T-helper 2 cell treated with Interferon-gamma antibody and Interleukin-4, amounts not matched to agents 5 μg/mL and 100 μg/mL, for 36 hours (primary cell): ENCODE data around the gene PROX1.

Experiments
- DNase-seq: peaks from one replicate; pipeline ENCODE4 v3.0.0; 2021; ENCODE audit warnings: low spot score
- H3K27ac Mint-ChIP-seq: one replicate; pipeline ENCODE4 v1.8.0; 2021; ENCODE audit warnings: mild to moderate bottlenecking, mixed read lengths
- H3K27me3 Mint-ChIP-seq: one replicate; pipeline ENCODE4 v1.8.0; 2021; ENCODE audit warnings: low read depth, mixed read lengths
- H3K36me3 Mint-ChIP-seq: one replicate; pipeline ENCODE4 v1.8.0; 2021; ENCODE audit warnings: low read depth, mixed read lengths
- H3K4me1 Mint-ChIP-seq: one replicate; pipeline ENCODE4 v1.8.0; 2021; ENCODE audit warnings: low read depth, mixed read lengths
- H3K4me3 Mint-ChIP-seq: one replicate; pipeline ENCODE4 v1.8.0; 2022; ENCODE audit warnings: mild to moderate bottlenecking, moderate library complexity, mixed read lengths
- H3K9me3 Mint-ChIP-seq: one replicate; pipeline ENCODE4 v1.8.0; 2021; ENCODE audit warnings: mixed read lengths

Gene PROX1

GRCh38 chr1:213997772-213998107 is 10.0 kb downstream of the PROX1 start:
- H3K9me3 Mint-ChIP-seq = no peaks in the 10 kb centered on the region
- H3K36me3 Mint-ChIP-seq = no peaks in the 10 kb centered on the region
- H3K27me3 Mint-ChIP-seq = peaks cover 12% of the 10 kb centered on the region

GRCh38 chr1:213998785-213999184 is 11.0 kb downstream of the PROX1 start:
- no peak overlapping the region for H3K27ac Mint-ChIP-seq

More at GRCh38 chr1:213997772-213998107, 10.0 kb downstream of the PROX1 start:
- Mint-ChIP-seq H3K27ac (no peak overlapping the region), H3K4me3 (no peak overlapping the region), H3K4me1 (no peaks in the 10 kb centered on the region)
- no peak for DNase-seq

GRCh38 chr1:213999732-214000131 is 12.0 kb downstream of the PROX1 start:
- no peaks in the 10 kb centered on the region for H3K36me3 Mint-ChIP-seq
- H3K4me3 Mint-ChIP-seq = no peak overlapping the region
- no peak overlapping the region for H3K27ac Mint-ChIP-seq

More at GRCh38 chr1:213998785-213999184, 11.0 kb downstream of the PROX1 start:
- Mint-ChIP-seq H3K9me3 (no peaks in the 10 kb centered on the region), H3K27me3 (peaks cover 7% of the 10 kb centered on the region), H3K4me1 (no peaks in the 10 kb centered on the region), H3K36me3 (no peaks in the 10 kb centered on the region), H3K4me3 (no peak overlapping the region)
- no peak for DNase-seq

GRCh38 chr1:214002060-214002459 is 14.3 kb downstream of the PROX1 start:
- Mint-ChIP-seq H3K4me3 (no peak overlapping the region), H3K27ac (no peak overlapping the region), H3K36me3 (no peaks in the 10 kb centered on the region), H3K4me1 (no peaks in the 10 kb centered on the region), H3K27me3 (peaks cover 6% of the 10 kb centered on the region), H3K9me3 (no peaks in the 10 kb centered on the region)
- no peak for DNase-seq

More at GRCh38 chr1:213999732-214000131, 12.0 kb downstream of the PROX1 start:
- H3K9me3 Mint-ChIP-seq = no peaks in the 10 kb centered on the region
- no peak for DNase-seq
- H3K4me1 Mint-ChIP-seq = no peaks in the 10 kb centered on the region
- peaks cover 4% of the 10 kb centered on the region for H3K27me3 Mint-ChIP-seq

GRCh38 chr1:214002472-214002871 is 14.7 kb downstream of the PROX1 start:
- Mint-ChIP-seq H3K9me3 (no peaks in the 10 kb centered on the region), H3K27me3 (peaks cover 6% of the 10 kb centered on the region), H3K4me1 (no peaks in the 10 kb centered on the region)

GRCh38 chr1:214003233-214003632 is 15.5 kb downstream of the PROX1 start:
- H3K4me3 Mint-ChIP-seq = no peak overlapping the region
- H3K27ac Mint-ChIP-seq = no peak overlapping the region
- H3K9me3 Mint-ChIP-seq = no peaks in the 10 kb centered on the region
- no peaks in the 10 kb centered on the region for H3K36me3 Mint-ChIP-seq
- no peak for DNase-seq
- no peaks in the 10 kb centered on the region for H3K4me1 Mint-ChIP-seq
- peaks cover 6% of the 10 kb centered on the region for H3K27me3 Mint-ChIP-seq

More at GRCh38 chr1:214002472-214002871, 14.7 kb downstream of the PROX1 start:
- no peak overlapping the region for H3K4me3 Mint-ChIP-seq
- H3K27ac Mint-ChIP-seq = no peak overlapping the region
- no peaks in the 10 kb centered on the region for H3K36me3 Mint-ChIP-seq
- DNase-seq = no peak

GRCh38 chr1:214004014-214004413 is 16.2 kb downstream of the PROX1 start:
- H3K9me3 Mint-ChIP-seq = no peaks in the 10 kb centered on the region
- H3K27ac Mint-ChIP-seq = no peak overlapping the region
- H3K4me3 Mint-ChIP-seq = no peak overlapping the region
- no peaks in the 10 kb centered on the region for H3K36me3 Mint-ChIP-seq
- no peaks in the 10 kb centered on the region for H3K4me1 Mint-ChIP-seq
- peaks cover 6% of the 10 kb centered on the region for H3K27me3 Mint-ChIP-seq
- DNase-seq = no peak

GRCh38 chr1:214004795-214005194 is 17.0 kb downstream of the PROX1 start:
- no peaks in the 10 kb centered on the region for H3K36me3 Mint-ChIP-seq
- H3K4me1 Mint-ChIP-seq = no peaks in the 10 kb centered on the region
- peaks cover 6% of the 10 kb centered on the region for H3K27me3 Mint-ChIP-seq
- no peak for DNase-seq
- no peaks in the 10 kb centered on the region for H3K9me3 Mint-ChIP-seq
- H3K4me3 Mint-ChIP-seq = no peak overlapping the region
- no peak overlapping the region for H3K27ac Mint-ChIP-seq

GRCh38 chr1:214005708-214006107 is 17.9 kb downstream of the PROX1 start:
- H3K27ac Mint-ChIP-seq = no peak overlapping the region
- DNase-seq = no peak
- H3K36me3 Mint-ChIP-seq = no peaks in the 10 kb centered on the region

GRCh38 chr1:214006845-214007244 is 19.1 kb downstream of the PROX1 start:
- Mint-ChIP-seq H3K4me3 (no peak overlapping the region), H3K27ac (no peak overlapping the region), H3K4me1 (no peaks in the 10 kb centered on the region), H3K27me3 (peaks cover 8% of the 10 kb centered on the region), H3K36me3 (no peaks in the 10 kb centered on the region), H3K9me3 (no peaks in the 10 kb centered on the region)
- no peak for DNase-seq

More at GRCh38 chr1:214005708-214006107, 17.9 kb downstream of the PROX1 start:
- Mint-ChIP-seq H3K9me3 (no peaks in the 10 kb centered on the region), H3K4me1 (no peaks in the 10 kb centered on the region), H3K4me3 (no peak overlapping the region), H3K27me3 (peaks cover 8% of the 10 kb centered on the region)

GRCh38 chr1:214008347-214008746 is 20.6 kb downstream of the PROX1 start:
- DNase-seq = no peak
- no peak overlapping the region for H3K4me3 Mint-ChIP-seq
- peaks cover 4% of the 10 kb centered on the region for H3K27me3 Mint-ChIP-seq
- no peaks in the 10 kb centered on the region for H3K9me3 Mint-ChIP-seq
- no peaks in the 10 kb centered on the region for H3K4me1 Mint-ChIP-seq
- H3K36me3 Mint-ChIP-seq = no peaks in the 10 kb centered on the region
- H3K27ac Mint-ChIP-seq = no peak overlapping the region

GRCh38 chr1:214008791-214009422 is 21.1 kb downstream of the PROX1 start:
- H3K27me3 Mint-ChIP-seq = peaks cover 4% of the 10 kb centered on the region
- H3K4me1 Mint-ChIP-seq = no peaks in the 10 kb centered on the region
- no peak overlapping the region for H3K4me3 Mint-ChIP-seq
- H3K36me3 Mint-ChIP-seq = no peaks in the 10 kb centered on the region
- no peaks in the 10 kb centered on the region for H3K9me3 Mint-ChIP-seq
- H3K27ac Mint-ChIP-seq = no peak overlapping the region
- DNase-seq = no peak

GRCh38 chr1:214009423-214010196 is 21.8 kb downstream of the PROX1 start:
- no peak for DNase-seq
- Mint-ChIP-seq H3K36me3 (no peaks in the 10 kb centered on the region), H3K27ac (no peak overlapping the region), H3K4me1 (no peaks in the 10 kb centered on the region), H3K9me3 (no peaks in the 10 kb centered on the region), H3K27me3 (peaks cover 4% of the 10 kb centered on the region), H3K4me3 (no peak overlapping the region)

GRCh38 chr1:214010197-214010573 is 22.4 kb downstream of the PROX1 start:
- Mint-ChIP-seq H3K4me1 (no peaks in the 10 kb centered on the region), H3K27ac (no peak overlapping the region), H3K9me3 (no peaks in the 10 kb centered on the region), H3K4me3 (no peak overlapping the region), H3K36me3 (no peaks in the 10 kb centered on the region), H3K27me3 (peaks cover 4% of the 10 kb centered on the region)
- DNase-seq = no peak
